HG02840 (cell line): ENCODE data around the gene SDR42E2.
"Not testable (repeated sequence)": the region's sequence is repeated elsewhere in the genome, so short reads cannot be mapped to it uniquely, and the experiment has no call there.

Source experiments
- ATAC-seq: cut with Tn5 transposase; IDR thresholded peaks from one replicate; pipeline ENCODE4 v1.9.1; 2021; ENCODE audit warnings: mild to moderate bottlenecking, moderate library complexity, moderate number of reproducible peaks; ENCODE audit not compliant: unreplicated experiment, low FRiP score

SDR42E2 gene

GRCh38 chr16:22161999-22162655, at the start of gene SDR42E2:
TSS of gene SDR42E2 (plus strand) at chr16:22162506. CDS start at chr16:22165583, 3,077 bp downstream.
- ATAC-seq: no peak

- ATAC-seq: no peak
Measured at GRCh38 chr16:22116095-22116700, 46.1 kb upstream of the SDR42E2 start.

GRCh38 chr16:22117609-22118008, 44.7 kb upstream of the SDR42E2 start:
- no peak for ATAC-seq

- no peak for ATAC-seq
Measured at GRCh38 chr16:22120440-22120839, 41.9 kb upstream of the SDR42E2 start.

- ATAC-seq: no peak
Measured at GRCh38 chr16:22122239-22122638, 40.1 kb upstream of the SDR42E2 start.

GRCh38 chr16:22123146-22123545, 39.2 kb upstream of the SDR42E2 start:
- ATAC-seq: no peak

GRCh38 chr16:22123759-22124490, 38.4 kb upstream of the SDR42E2 start:
- ATAC-seq: no peak

- no peak for ATAC-seq
Measured at GRCh38 chr16:22124583-22125284, 37.6 kb upstream of the SDR42E2 start.

- ATAC-seq: no peak
Measured at GRCh38 chr16:22126037-22126558, 36.2 kb upstream of the SDR42E2 start.

GRCh38 chr16:22128537-22128936, 33.8 kb upstream of the SDR42E2 start:
- not testable (repeated sequence) for ATAC-seq

GRCh38 chr16:22130528-22130927, 31.8 kb upstream of the SDR42E2 start:
- no peak for ATAC-seq

- no peak for ATAC-seq
Measured at GRCh38 chr16:22132801-22133200, 29.5 kb upstream of the SDR42E2 start.

GRCh38 chr16:22138482-22138881, 23.8 kb upstream of the SDR42E2 start:
- no peak for ATAC-seq

GRCh38 chr16:22139008-22139407, 23.3 kb upstream of the SDR42E2 start:
- ATAC-seq: no peak

GRCh38 chr16:22139732-22140131, 22.6 kb upstream of the SDR42E2 start:
- no peak for ATAC-seq

GRCh38 chr16:22141767-22142166, 20.5 kb upstream of the SDR42E2 start:
- ATAC-seq: no peak

GRCh38 chr16:22144520-22144919, 17.8 kb upstream of the SDR42E2 start:
- ATAC-seq: no peak

GRCh38 chr16:22147853-22148252, 14.5 kb upstream of the SDR42E2 start:
- no peak for ATAC-seq

GRCh38 chr16:22151246-22151998, 10.9 kb upstream of the SDR42E2 start:
- no peak for ATAC-seq

- ATAC-seq: no peak
Measured at GRCh38 chr16:22152316-22152715, 10.0 kb upstream of the SDR42E2 start.
